LoVo (cell line): ENCODE measurements around the gene CC2D1B.
A peak's percentile ranks its signal among the peaks of the same experiment; 100 is the strongest.
"Not testable (repeated sequence)": the region's sequence is repeated elsewhere in the genome, so short reads cannot be mapped to it uniquely, and the experiment has no call there.

Experiments used
- DNase-seq: peaks from one replicate; pipeline ENCODE4 v3.0.0-alpha.2; 2016; ENCODE audit warnings: low spot score

Gene CC2D1B

GRCh38 chr1:52365746-52366516 is at the start of gene CC2D1B:
Gene CC2D1B, minus strand, starts transcription at chr1:52366205. Its CDS starts 1,585 bp downstream, at chr1:52364620.
- DNase-seq = peak; percentile 99

GRCh38 chr1:52414942-52415341 is 48.9 kb upstream of the CC2D1B start:
- DNase-seq = no peak

- DNase-seq = no peak
Observed at GRCh38 chr1:52413410-52413989, 47.5 kb upstream of the CC2D1B start.

- no peak for DNase-seq
Observed at GRCh38 chr1:52404975-52405338, 39.0 kb upstream of the CC2D1B start.

GRCh38 chr1:52404116-52404974 is 38.3 kb upstream of the CC2D1B start, which contains the start of the genes ORC1 and PRPF38A:
Gene ORC1, minus strand, starts transcription at chr1:52404423. Its CDS starts 2,200 bp downstream, at chr1:52402223.
Gene PRPF38A, plus strand, starts transcription at chr1:52404602. Its CDS starts 148 bp downstream, at chr1:52404750.
- peak; percentile 97 for DNase-seq

GRCh38 chr1:52403566-52404115 is 37.6 kb upstream of the CC2D1B start:
- DNase-seq = peak; percentile 72

- DNase-seq = no peak
Observed at GRCh38 chr1:52402860-52403240, 36.8 kb upstream of the CC2D1B start.

GRCh38 chr1:52400131-52400530 is 34.1 kb upstream of the CC2D1B start:
- DNase-seq = no peak

- no peak for DNase-seq
Observed at GRCh38 chr1:52399629-52400028, 33.6 kb upstream of the CC2D1B start.

GRCh38 chr1:52393174-52393573 is 27.2 kb upstream of the CC2D1B start:
- no peak for DNase-seq

GRCh38 chr1:52386458-52386857 is 20.5 kb upstream of the CC2D1B start:
- no peak for DNase-seq

- DNase-seq = no peak
Observed at GRCh38 chr1:52385376-52385775, 19.4 kb upstream of the CC2D1B start.

GRCh38 chr1:52369851-52370250 is 3.8 kb upstream of the CC2D1B start:
- not testable (repeated sequence) for DNase-seq

- DNase-seq = peak; percentile 73
Observed at GRCh38 chr1:52368383-52369172, 2.6 kb upstream of the CC2D1B start.

GRCh38 chr1:52367272-52367671 is 1.3 kb upstream of the CC2D1B start:
- no peak for DNase-seq

GRCh38 chr1:52366517-52366827 is 467 bp upstream of the CC2D1B start:
- no peak for DNase-seq

- DNase-seq = peak; percentile 50
Observed at GRCh38 chr1:52365071-52365745, 797 bp downstream of the CC2D1B start.

- no peak for DNase-seq
Observed at GRCh38 chr1:52364235-52364839, 1.7 kb downstream of the CC2D1B start.

- DNase-seq = no peak
Observed at GRCh38 chr1:52360595-52360968, 5.4 kb downstream of the CC2D1B start.

GRCh38 chr1:52359676-52360594 is 6.1 kb downstream of the CC2D1B start:
- no peak for DNase-seq
